ENCODE results near the gene PFDN1.

- TF ChIP-seq SNAI2 (CRISPR knock-in tag; IDR thresholded peaks at IDR 0.05) (no peak), ARNTL (CRISPR knock-in tag; IDR thresholded peaks at IDR 0.05; ENCODE audit: borderline replicate concordance, low read depth) (no peak), ZFP30 (CRISPR knock-in tag; IDR thresholded peaks at IDR 0.05) (no peak), CREB5 (CRISPR knock-in tag; IDR thresholded peaks at IDR 0.05; ENCODE audit: low read depth) (no peak), ZNF8 (CRISPR knock-in tag; IDR thresholded peaks at IDR 0.05) (no peak), ZFP3 (CRISPR knock-in tag; IDR thresholded peaks at IDR 0.05) (no peak), PPARA (CRISPR knock-in tag; IDR thresholded peaks at IDR 0.05; ENCODE audit: borderline replicate concordance) (no peak), OSR1 (CRISPR knock-in tag; IDR thresholded peaks at IDR 0.05) (no peak), ISL1 (CRISPR knock-in tag; IDR thresholded peaks at IDR 0.05) (no peak), ZC3H10 (CRISPR knock-in tag; IDR thresholded peaks at IDR 0.05) (no peak), TCF4 (CRISPR knock-in tag; IDR thresholded peaks at IDR 0.05; ENCODE audit: borderline replicate concordance) (no peak), ZNF565 (CRISPR knock-in tag; conservative IDR thresholded peaks at IDR 0.05; ENCODE audit: low read depth) (no peak), ESRRG (CRISPR knock-in tag; IDR thresholded peaks at IDR 0.05) (no peak), PATZ1 (CRISPR knock-in tag; IDR thresholded peaks at IDR 0.05; ENCODE audit: borderline replicate concordance) (no peak)
Measured at GRCh38 chr5:140205216-140205615, 97.7 kb downstream of the PFDN1 start.

All from SK-N-SH treated with all-trans-retinoic acid at 6 μM for 48 hours (cell line).